ENCODE data around the gene ALK.
"Not testable (repeated sequence)": the region's sequence is repeated elsewhere in the genome, so short reads cannot be mapped to it uniquely, and the experiment has no call there.

Gene ALK

GRCh38 chr2:29273685-29274611 is 647.4 kb downstream of the ALK start:
- DNase-seq (ENCODE audit: low read depth) = no peak

DNA sequence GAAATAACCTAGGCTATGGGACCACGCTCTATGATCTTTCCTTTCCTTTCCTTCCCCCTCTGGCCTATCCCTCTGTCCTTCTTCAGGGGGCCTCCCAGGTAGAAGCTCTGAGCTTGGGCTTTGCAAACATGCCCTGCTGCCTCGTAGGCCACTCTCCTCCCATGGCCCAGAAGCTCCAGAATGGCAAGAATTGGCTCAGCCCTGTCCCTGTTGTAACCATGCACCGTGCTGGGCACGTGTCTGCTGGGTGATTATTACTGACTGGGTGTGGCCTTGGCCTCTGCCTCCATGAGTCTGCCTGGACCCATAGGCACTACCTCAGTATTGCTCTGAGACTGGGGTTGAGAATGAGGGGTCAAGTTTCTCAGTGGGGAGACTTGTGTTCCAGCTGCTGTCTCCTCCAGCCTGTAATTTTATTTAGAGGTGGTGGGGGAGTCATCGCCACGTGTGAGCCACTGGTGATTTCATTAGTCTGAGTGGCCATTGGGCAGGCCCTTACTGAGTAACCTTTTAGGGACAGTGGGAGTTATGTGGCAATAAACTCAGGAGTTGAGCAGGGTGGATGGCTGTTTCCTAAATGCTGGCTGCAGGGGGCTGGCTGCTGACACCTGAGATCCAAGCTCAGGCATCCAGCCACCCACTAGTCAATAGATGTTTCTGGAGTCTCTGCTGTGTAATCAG is 648.2 kb downstream of the ALK start:
- DNase-seq (ENCODE audit: low read depth) = no peak

DNA sequence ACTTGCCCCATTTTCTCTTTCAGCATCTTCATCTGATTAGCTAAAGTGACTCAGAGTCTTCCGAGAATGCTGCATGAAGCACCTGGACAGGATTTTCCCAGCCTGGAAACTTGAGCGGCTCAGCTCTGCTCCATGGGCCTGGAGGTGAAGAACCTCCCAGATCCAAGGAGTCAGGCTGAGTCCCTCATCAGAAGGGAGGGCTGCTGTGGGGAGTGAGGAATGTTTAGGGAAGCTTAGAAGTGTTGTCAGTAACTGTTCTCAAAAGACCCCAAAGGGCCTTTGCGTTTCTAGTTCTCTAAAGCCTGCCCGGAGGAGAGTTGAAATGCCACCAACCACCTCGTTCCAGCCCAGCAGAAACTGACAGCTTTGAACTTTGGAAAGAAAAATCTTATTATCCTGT is 649.1 kb downstream of the ALK start:
- DNase-seq (ENCODE audit: low read depth) = no peak

GRCh38 chr2:29270701-29271121 is 650.7 kb downstream of the ALK start:
- DNase-seq (ENCODE audit: low read depth) = no peak

- DNase-seq (ENCODE audit: low read depth) = no peak
These were observed 651.6 kb downstream of the ALK start for GRCh38 chr2:29269765-29270109.

DNA sequence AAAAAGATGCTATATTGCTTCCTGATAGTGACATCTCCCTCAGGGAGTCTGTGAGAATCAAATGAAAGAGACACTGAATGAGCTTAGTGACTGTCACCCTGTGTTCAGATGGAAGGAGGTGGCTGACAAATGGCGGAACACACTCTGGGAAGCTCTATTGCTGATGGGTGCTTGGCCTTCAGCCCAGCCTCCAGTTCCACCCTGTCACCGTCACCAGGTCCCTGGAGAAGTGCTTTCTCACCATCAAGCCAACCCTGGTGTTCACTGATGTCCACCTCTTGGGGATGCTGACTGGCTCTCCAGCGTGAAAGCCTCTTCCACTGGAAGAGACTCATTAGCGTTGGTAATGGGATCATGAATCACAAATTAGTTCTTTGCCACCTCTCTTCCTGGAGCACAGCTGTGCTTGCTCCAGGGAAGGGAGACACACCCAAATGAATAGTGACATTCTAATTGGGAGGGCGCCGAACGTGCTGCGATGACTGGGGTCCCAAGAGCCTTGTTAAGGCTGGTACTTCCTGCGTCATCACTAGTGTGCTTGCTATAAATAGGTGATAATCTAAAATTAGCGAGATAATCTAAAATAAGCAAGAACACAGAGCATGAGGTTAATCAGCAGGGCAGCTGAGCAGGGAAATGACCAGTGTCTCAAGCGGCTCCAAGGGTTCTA is 652.2 kb downstream of the ALK start:
- no peak for DNase-seq (ENCODE audit: low read depth)

DNA sequence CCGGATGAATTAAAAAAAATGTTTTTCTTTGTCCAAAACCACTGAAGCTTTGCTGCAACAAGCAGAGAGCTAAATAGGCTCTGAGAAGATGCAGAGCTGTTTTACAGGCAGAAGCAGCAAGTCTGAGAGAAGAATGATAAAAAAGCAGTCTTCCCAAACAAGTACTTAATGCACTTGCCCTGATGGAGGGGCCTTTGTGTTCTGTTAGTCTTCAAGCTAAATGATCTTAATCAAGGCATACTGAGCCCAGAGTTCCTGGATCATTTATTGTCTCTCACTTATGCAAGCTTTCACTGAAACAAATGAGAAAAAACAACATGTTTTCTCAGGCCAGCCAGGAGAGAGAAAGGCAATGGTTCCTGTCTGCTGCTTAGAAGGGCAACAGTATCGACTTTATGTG is 653.7 kb downstream of the ALK start:
- no peak for DNase-seq (ENCODE audit: low read depth)

- no peak for DNase-seq (ENCODE audit: low read depth)
These were observed 657.5 kb downstream of the ALK start for GRCh38 chr2:29263886-29264285.

- DNase-seq (ENCODE audit: low read depth) = no peak
These were observed 658.6 kb downstream of the ALK start for GRCh38 chr2:29262681-29263260.

GRCh38 chr2:29261003-29261402 is 660.4 kb downstream of the ALK start:
- no peak for DNase-seq (ENCODE audit: low read depth)

- DNase-seq (ENCODE audit: low read depth) = peak; percentile 42
These were observed 661.1 kb downstream of the ALK start for GRCh38 chr2:29260142-29260772.

DNA sequence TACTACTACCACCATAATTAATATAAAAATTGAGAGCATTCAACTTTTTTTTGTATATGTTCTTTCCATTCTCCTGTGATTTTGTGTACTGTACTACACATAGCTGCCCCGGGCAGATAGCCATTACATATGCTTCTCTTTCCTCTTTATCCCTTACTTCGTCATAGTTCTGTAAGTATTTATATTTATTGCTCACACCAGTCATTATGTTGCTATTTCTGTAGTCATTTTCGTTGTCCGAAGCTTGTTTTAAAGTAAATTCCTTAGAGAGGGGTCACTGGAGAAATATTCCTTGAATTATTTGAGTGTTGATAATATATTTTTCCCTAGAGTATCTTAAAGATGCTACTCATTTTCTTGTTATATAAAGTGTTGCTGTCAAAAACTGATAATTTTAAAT is 662.2 kb downstream of the ALK start:
- DNase-seq (ENCODE audit: low read depth) = peak; percentile 15

DNA sequence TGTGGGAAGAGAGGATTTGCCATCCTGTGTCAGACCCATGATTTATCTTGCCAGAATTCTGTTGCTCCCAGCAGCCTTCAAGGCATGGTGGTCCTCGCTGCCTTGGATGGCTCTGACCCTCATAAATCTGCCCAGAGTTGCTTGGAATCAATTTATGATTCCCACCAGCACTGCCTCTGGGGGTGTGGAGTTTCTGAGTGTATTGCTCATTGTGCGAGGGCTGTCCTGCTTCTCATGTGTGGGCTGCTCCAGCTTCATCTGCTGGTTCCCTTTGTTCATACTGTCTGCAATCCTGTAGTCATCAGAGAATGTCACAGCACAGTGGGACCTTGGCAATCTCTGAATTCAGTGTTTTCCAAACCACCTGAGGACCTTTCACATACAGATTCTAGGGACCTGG is 666.4 kb downstream of the ALK start:
- no peak for DNase-seq (ENCODE audit: low read depth)

GRCh38 chr2:29253495-29254275 is 667.7 kb downstream of the ALK start:
- DNase-seq (ENCODE audit: low read depth) = not testable (repeated sequence)

- DNase-seq (ENCODE audit: low read depth) = no peak
These were observed 668.4 kb downstream of the ALK start for GRCh38 chr2:29253026-29253425.

GRCh38 chr2:29251406-29251805 is 670.0 kb downstream of the ALK start:
- no peak for DNase-seq (ENCODE audit: low read depth)

DNA sequence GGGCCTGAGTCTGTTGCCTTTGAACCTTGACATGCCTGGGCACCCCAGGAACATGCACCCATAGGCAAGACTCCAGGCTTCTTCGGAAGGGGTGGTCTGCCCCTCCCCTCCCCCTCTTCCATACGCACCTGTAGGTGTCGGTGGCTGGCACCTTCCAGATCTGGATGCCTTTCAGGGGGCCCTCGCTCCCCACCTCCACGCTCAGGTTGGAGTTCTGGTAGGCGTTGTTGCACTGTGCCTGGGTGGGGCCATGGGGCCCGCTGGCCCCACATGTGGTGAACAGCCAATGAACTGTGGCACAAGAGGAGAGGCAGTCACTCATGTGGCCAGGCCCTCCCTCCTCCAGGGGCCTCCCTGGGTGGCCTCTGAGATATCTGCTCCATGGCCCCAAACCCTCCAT is 670.4 kb downstream of the ALK start:
- DNase-seq (ENCODE audit: low read depth) = no peak

- no peak for DNase-seq (ENCODE audit: low read depth)
These were observed 671.6 kb downstream of the ALK start for GRCh38 chr2:29249666-29250253.

DNA sequence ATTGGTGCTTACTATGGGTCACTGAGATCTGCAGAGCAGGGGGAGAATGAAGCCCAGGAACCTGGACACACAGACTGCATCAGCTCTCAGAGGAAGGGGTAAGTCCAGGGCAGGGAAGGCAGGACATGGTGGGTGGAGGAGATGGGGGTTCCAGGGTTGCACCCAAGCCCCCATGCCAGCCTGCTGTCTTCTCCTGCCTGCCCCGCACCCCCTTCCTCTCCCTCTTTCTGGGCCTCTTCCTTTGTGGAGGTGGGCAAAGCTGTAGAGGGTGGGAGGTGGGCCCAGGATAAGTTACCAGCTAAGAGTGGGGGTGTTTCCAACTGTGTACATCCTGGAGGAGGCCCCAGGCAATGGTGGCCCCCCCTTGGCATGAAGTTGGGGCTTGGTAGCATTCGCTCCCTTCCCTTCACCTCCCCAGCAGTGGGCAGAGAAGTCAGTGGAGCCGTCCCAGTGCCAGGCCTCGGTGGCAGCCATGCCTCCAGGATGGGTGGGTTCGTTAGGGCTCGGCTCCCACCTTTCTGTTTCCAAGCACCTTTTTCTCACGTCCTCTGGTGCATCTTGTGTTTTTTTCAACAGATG is 674.0 kb downstream of the ALK start:
- no peak for DNase-seq (ENCODE audit: low read depth)

All from non-pigmented ciliary epithelial cell (primary cell).